Measurements from ENCODE around the gene TRPC4AP. TPM values are rescaled to one million over a fixed set of nuclear protein-coding genes. Genes with fewer than 3 reads are reported as not detected.

Gene TRPC4AP
- total and polyA plus RNA-seq, 2 of the 8 experiments (the other 6 are each of a cell fraction or from before 2014, with no cell fraction given) = 73.1 to 74.8 TPM

DNA sequence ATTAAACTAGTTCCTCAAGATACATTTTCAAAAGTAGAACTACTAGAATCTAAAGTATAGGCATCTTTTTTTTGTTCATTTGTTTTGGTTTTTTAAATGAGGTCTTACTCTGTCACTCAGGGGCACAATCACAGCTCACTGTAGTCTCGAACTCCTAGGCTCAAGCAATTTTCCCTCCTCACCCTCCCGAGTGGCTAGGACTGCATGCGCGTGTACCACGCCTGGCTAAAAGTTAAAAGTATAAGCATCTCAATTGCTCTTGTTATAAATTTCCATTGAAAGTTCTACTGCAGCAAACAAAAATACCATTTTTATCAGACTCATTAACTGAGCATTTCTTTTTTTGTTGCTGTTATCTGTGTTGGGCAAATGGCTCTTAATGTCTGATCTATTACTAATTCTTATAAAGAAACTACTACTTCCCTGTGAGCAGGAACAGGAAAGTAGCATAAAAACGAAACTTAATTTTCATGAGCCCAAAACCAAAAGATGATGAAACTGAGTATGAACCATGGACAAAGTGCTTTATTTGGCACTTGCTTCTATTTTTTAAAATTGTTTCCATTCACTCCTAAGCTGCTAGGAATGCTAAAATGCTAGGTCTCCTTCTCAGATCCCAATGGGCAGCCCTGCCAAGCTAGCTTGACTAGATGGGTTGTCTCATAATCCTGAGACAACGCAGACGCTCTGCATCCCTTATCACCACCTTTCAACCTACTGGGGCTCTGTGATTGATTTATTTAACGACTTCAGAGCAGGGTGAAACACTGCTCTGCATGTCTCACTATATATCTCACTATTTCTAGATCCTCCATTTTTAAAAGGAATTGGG lies 36.9 kb downstream of the TRPC4AP start (continued):
- TF ChIP-seq, protein P1, sequence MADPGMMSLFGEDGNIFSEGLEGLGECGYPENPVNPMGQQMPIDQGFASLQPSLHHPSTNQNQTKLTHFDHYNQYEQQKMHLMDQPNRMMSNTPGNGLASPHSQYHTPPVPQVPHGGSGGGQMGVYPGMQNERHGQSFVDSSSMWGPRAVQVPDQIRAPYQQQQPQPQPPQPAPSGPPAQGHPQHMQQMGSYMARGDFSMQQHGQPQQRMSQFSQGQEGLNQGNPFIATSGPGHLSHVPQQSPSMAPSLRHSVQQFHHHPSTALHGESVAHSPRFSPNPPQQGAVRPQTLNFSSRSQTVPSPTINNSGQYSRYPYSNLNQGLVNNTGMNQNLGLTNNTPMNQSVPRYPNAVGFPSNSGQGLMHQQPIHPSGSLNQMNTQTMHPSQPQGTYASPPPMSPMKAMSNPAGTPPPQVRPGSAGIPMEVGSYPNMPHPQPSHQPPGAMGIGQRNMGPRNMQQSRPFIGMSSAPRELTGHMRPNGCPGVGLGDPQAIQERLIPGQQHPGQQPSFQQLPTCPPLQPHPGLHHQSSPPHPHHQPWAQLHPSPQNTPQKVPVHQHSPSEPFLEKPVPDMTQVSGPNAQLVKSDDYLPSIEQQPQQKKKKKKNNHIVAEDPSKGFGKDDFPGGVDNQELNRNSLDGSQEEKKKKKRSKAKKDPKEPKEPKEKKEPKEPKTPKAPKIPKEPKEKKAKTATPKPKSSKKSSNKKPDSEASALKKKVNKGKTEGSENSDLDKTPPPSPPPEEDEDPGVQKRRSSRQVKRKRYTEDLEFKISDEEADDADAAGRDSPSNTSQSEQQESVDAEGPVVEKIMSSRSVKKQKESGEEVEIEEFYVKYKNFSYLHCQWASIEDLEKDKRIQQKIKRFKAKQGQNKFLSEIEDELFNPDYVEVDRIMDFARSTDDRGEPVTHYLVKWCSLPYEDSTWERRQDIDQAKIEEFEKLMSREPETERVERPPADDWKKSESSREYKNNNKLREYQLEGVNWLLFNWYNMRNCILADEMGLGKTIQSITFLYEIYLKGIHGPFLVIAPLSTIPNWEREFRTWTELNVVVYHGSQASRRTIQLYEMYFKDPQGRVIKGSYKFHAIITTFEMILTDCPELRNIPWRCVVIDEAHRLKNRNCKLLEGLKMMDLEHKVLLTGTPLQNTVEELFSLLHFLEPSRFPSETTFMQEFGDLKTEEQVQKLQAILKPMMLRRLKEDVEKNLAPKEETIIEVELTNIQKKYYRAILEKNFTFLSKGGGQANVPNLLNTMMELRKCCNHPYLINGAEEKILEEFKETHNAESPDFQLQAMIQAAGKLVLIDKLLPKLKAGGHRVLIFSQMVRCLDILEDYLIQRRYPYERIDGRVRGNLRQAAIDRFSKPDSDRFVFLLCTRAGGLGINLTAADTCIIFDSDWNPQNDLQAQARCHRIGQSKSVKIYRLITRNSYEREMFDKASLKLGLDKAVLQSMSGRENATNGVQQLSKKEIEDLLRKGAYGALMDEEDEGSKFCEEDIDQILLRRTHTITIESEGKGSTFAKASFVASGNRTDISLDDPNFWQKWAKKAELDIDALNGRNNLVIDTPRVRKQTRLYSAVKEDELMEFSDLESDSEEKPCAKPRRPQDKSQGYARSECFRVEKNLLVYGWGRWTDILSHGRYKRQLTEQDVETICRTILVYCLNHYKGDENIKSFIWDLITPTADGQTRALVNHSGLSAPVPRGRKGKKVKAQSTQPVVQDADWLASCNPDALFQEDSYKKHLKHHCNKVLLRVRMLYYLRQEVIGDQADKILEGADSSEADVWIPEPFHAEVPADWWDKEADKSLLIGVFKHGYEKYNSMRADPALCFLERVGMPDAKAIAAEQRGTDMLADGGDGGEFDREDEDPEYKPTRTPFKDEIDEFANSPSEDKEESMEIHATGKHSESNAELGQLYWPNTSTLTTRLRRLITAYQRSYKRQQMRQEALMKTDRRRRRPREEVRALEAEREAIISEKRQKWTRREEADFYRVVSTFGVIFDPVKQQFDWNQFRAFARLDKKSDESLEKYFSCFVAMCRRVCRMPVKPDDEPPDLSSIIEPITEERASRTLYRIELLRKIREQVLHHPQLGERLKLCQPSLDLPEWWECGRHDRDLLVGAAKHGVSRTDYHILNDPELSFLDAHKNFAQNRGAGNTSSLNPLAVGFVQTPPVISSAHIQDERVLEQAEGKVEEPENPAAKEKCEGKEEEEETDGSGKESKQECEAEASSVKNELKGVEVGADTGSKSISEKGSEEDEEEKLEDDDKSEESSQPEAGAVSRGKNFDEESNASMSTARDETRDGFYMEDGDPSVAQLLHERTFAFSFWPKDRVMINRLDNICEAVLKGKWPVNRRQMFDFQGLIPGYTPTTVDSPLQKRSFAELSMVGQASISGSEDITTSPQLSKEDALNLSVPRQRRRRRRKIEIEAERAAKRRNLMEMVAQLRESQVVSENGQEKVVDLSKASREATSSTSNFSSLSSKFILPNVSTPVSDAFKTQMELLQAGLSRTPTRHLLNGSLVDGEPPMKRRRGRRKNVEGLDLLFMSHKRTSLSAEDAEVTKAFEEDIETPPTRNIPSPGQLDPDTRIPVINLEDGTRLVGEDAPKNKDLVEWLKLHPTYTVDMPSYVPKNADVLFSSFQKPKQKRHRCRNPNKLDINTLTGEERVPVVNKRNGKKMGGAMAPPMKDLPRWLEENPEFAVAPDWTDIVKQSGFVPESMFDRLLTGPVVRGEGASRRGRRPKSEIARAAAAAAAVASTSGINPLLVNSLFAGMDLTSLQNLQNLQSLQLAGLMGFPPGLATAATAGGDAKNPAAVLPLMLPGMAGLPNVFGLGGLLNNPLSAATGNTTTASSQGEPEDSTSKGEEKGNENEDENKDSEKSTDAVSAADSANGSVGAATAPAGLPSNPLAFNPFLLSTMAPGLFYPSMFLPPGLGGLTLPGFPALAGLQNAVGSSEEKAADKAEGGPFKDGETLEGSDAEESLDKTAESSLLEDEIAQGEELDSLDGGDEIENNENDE (IDR thresholded peaks at IDR 0.05; ENCODE audit: insufficient replicate concordance, low read length) = no peak
- TF ChIP-seq TBP (IDR thresholded peaks at IDR 0.05; ENCODE audit: low read depth, low read length) = no peak
- TF ChIP-seq GABPA (IDR thresholded peaks at IDR 0.05; ENCODE audit: borderline replicate concordance, insufficient read depth, low read length) = no peak
- no peak for TF ChIP-seq KDM1A (IDR thresholded peaks at IDR 0.05; ENCODE audit: borderline replicate concordance, low read length)
- TF ChIP-seq CHD2 (IDR thresholded peaks at IDR 0.05; ENCODE audit: low read length) = no peak

Data from H1 (cell line).